HG02938 (cell line): Measurements from ENCODE around the gene VAMP4.
"Not testable (repeated sequence)": the region's sequence is repeated elsewhere in the genome, so short reads cannot be mapped to it uniquely, and the experiment has no call there.

Source experiments
- ATAC-seq: cut with Tn5 transposase; IDR thresholded peaks from one replicate; pipeline ENCODE4 v1.9.1; 2021; ENCODE audit warnings: mild to moderate bottlenecking, moderate library complexity; ENCODE audit not compliant: unreplicated experiment

The VAMP4 gene

DNA sequence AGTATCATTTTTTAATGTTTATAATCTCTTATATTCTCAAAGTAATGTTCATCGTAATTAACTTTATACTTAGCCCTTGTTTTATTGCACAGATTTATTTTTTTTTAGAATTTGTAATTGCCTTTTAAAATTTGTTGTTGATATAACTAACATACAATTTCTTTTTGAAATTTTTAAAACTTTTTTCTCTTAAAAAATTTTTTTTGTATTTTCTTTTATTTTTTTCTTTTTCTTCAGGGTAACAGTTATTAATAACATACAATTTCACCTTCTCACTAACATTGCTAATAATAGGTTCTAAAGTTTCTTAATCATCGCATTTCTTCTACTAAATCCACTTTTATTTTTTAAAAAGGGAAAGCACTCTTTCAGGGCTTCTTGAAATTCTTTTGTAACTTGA lies 11.3 kb upstream of the VAMP4 start:
- ATAC-seq, result no peak

DNA sequence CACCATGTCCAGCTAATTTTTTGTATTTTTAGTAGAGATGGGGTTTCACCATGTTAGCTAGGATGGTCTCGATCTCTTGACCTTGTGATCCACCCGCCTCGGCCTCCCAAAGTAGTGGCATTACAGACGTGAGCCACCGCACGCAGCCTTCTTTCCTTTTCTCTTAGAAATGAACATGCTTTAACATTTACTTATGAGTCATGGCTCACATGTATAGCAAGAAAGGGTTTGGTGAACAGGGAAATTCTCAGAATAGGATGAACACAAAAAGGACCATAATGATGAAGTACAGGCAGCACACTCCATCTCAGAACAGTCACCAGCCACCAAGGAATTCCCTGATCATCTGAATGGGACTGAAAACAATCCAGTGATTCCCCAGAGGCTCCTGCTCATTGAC lies 9.4 kb upstream of the VAMP4 start:
- no peak for ATAC-seq

DNA sequence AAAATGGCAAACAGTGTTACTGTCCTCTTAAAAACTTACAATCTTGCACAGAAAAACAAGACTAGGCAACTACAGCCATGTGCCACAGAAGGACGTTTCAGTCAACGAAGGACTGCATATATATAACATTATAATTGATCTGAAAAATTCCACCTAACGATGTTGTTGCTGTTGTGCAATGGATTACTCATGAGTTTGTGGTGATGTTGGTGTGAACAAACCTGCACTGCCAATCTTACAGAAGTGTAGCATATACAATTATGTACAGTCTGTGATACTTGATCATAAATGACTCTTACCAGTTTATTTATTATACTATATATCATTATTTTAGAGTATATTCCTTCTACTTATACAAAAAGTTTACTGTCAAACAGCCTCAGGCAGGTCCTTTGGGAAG lies 6.8 kb upstream of the VAMP4 start:
- no peak for ATAC-seq

DNA sequence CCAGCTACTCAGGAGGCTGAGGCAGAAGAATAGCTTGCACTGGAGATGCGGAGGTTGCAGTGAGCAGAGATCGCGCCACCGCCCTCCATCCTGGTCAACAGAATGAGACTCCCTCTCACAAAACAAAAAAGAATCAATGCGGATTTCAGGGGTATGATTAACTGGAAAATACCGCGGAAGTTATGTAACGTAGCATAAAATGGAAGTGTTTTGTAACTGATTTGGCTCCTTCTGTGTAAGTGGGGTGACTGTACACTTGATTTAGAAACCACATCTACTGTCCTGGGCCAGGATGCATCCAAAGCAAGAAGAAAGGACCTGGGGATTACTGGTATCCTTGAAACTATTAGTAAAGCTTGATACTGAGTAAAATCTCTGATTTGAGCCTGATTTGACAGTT lies 3.1 kb upstream of the VAMP4 start:
- ATAC-seq, result no peak

DNA sequence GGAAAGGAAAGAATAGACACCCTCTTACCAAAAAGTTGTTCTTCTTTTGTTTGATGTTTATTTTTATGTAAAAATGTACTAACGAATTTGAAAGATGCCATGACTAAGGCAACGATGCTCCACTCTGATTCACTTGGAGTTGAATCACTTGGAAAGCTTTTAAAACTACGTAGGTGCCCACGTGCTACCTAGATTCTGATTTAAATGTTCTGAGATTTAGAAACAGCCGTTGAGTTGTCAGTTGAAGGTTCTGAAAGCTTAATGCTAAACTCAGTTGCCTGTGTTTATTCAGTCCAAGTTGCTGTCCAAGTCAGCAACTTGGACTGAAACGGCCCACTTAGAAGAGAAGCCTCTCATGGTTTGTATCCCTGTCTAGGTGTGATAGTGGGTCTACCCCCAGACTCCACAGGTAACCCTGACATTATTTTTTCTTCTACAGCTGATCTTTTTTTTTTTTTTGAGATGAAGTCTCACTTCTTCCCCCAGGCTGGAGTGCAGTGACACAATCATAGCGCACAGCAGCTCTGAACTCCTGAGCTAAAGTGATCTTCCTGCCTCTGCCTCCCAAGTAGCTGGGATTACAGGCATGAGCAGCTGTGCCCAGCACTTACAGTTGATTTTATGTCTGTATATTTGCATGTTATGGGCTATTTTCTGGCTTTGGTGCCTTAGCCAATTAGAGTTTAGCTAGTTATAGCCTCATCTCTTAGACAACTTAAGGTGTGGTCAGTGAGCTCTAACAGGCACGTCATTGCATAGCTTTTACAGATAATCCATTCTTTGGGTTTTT lies 1.4 kb upstream of the VAMP4 start:
- ATAC-seq, result no peak

DNA sequence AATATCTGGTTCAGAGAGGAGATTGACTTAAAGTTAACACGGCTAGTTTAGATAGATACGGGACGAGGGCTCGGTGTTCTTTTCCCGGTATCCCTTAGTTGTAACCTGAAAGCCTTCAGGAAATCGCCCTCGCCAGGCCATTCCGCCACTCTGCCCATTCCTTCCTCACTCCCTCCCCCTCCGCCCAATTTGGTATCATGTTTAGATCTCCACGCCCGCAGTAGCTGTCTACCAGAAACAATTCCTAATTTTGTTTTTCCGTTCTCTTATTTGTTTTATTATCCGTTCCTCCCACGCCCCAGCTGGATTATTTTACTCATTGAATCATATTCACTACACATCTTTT lies 685 bp upstream of the VAMP4 start:
- peak; percentile 3 for ATAC-seq

DNA sequence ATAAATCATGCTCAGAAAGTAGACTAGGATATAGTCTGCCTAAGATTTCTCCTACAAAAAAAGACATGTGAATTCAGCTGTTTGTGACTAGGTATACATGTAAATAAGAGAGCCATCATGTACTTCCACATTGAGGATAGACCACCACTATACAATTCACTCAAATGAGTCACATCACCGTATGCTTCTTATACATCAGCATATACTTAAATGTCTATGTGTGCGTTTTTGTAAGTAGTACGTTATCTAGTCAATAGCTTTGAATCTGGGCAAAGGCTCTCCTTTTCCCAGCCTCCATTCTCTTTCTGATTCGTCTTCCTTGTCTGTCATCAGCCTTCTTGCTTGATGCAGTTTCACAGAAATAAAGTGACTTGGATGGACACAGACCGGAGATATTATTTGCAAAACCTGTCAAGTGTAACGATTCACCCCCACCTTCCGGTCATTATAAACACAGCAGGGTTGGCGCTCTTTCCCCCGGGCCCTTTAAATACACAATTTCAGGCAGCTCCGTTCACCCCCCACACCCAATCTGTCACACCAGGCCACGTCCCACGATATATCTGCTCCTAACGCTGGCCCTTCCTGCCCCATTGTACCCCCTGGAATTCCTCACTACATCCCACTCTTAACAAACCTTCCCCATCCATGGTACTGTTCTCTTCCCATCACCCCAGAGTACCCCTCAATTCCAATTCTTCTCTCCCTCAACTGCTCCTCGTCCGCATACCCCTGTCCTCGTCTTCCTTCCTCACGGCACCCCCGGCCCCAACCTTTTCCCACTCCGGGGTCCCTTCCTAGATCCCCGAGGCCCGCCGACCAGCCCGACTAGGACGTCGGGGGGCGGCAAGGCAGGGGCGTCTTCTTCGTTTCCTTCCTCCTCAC lies 636 bp downstream of the VAMP4 start:
- no peak for ATAC-seq

DNA sequence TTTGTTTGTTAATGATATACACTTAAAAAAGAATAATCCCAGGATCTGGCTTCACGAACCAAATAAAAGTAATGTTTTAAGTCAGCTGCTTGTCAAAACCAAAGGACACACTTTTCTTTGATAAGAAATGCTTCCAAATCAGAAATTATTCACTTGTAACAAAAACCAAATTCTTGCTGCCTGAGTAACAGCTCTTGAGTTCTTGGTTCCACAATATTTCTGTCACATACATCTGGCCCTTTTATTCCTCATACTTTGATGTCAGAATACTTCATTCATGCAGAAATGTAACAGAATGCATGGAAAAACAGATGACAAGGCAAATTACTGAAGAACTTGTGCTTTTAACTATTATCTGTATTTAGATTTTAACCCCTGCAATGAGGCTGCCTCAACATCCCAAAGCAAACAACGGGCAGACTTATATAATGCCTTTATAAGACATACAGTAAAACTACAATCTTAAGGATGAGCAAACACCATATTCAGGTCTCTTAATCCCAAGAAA lies 1.5 kb downstream of the VAMP4 start:
- no peak for ATAC-seq

DNA sequence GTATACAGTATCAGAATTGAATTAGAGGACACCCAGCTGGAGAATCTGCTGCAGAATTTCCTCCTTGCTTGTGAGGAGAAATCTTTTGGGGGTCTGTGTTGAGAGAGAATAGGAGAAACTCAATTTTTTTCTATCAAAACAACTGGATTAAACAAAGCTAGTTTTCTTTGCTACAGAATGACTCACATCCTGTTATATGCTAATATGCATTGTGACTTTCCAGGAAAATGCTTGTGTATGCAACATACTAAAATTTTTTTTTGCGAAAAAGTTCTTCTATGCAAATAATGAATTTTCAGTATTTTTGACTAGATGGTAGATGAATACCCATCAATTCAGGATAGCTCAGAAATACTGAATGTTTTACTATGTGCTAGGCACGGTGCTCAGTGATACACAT lies 2.2 kb downstream of the VAMP4 start:
- ATAC-seq, result no peak

DNA sequence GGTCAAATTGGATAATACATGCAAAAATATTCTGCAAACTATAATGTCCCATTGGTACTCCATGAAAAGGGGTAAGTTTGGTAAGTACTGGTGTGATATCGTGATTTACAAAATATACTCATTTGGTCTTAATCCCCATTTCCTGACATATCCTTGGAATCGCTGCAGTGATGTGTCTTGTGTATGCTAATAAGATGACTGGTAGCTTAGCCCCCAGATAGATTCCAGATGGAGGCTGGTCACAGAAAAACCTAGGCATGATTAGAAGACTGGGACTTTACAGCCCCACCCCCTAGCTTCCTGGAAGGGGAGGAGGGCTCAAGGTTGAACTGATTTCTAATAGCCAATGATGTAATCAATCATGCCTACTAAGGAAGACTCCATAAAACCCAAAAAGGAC lies 3.0 kb downstream of the VAMP4 start:
- ATAC-seq, result no peak

DNA sequence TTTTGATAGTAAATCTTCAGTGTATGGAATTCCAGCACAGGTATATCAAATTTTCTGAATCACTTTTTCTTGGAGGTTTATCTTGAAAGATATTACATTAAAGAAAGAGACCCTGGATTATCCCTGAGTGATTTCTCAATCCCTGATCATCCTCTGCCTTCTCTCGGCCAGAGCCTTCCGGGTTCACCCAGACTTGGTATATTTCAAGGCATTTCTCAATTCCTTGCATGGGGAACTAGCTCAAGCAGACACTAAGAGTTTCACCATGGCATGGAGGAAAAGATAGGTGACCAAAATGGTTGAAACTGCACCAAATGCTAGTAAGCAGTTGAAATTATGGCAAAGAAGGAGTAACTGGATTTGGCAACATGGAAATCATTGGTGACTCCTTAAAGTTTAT lies 5.7 kb downstream of the VAMP4 start:
- no peak for ATAC-seq

DNA sequence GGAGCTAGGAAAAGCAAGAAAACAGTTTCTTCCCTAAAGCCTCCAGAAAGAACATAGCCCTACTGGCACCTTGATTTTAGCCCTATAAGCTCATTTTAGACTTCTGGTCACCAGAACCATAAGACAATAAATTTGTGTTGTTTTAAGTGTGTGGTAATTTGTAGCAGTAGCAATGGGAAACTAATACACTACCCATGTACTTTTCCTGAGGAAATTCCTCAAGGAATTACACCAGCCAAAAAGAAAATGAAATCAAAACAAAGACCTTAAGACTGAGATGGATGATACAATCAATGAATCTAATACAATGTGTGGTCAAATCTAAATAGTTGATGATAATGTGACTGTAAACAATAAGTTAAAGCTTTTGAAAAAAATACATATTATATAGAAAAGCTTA lies 11.8 kb downstream of the VAMP4 start:
- ATAC-seq, result no peak

DNA sequence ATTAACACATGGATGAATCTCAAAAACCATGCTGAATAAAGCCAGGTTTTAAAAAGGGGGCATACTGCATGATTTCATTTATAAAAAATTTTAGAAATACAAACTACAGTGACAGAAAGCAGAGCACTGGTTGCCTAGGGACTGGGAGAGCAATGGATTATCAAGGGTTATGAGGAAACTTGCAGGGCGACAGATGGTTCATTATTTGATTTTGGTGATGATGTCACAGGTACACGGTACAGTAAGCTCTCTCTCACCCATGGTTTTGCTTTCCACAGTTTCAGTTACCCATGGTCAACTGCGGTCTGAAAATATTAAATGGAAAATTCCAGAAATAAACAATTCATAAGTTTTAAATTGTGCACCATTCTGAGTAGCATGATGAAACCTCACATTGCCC lies 14.1 kb downstream of the VAMP4 start:
- ATAC-seq, result no peak

DNA sequence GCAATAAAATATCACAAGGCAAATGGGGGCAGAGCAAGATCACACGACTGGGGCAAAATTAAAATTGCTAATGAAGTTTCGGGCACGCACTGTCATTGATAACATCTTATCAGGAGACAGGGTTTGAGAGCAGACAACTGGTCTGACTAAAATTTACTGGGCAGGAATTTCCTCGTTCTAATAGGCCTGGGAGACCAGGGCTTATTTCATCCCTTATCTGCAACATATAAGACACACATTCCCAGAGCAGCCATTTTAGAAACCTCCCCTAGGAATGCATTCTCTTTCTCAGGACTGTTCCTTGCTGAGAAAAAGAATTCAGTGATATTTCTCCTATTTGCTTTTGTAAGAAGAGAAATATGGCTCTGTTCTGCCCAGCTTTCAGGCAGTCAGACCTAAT lies 18.7 kb downstream of the VAMP4 start:
- ATAC-seq, result not testable (repeated sequence)

DNA sequence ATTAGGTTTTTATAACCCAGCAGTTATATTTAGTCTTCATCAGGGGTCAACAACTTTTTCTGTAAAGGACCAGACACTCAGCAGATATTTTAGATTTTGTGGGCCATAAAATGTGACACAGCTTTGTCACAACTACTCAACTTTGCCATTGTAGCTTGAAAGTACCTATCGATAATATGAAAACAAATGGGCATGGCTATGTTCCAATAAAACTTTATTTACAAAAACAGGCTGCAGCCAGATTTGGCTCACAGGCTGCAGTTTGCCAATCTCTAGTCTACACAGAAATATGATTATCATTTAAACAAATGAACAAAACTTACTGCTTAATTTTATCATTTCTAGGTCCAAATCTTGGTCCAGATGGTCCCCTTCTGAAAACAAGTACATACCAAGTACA lies 23.0 kb downstream of the VAMP4 start:
- ATAC-seq, result no peak

DNA sequence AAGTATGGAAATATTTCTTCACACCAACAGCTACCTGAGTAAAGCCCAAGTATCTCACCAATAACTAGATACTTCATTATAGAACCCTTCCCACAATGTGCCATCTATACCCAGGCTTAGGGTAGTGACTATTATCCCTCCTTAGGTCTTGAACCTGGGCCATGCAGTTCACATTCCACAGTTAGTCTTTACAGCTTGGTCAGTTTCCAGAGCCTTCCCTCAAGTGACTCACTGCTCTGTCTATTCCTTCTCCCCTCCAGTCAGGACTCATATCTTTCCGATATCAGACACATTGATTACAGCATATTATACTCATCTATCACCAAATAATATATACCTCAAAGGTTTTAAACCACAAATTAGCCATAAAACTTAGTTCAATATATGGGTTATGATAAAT lies 23.6 kb downstream of the VAMP4 start:
- ATAC-seq, result no peak

DNA sequence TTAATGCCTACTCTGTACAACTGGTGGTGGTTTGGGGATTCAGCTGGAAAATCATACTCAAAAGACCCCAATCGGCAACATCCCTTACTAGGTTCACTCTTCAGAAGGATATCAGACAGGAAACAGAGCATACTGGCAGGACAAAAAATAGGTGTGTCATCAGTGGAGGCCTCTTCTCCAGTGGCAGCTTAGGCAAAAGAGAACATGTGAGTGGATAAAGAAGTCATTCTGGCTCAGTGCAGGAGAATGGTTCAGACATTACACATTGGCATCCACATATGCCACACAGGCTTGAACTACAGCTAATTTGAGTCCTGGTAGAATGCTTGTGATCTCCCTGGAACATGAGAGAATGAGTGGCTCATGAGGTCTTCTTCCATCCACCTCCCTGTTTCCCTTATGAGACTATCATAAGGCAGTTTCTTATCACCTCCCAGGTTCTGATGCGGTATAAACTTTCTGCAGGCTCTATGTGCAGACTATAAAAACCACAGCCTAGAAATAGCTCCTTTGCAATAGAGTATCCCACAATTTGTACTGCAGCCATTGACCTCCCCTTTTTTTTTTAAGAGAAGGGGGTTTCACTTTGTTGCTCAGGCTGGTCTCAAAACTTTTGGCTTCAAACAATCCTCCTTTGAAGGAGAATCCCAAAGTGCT lies 24.7 kb downstream of the VAMP4 start:
- no peak for ATAC-seq

DNA sequence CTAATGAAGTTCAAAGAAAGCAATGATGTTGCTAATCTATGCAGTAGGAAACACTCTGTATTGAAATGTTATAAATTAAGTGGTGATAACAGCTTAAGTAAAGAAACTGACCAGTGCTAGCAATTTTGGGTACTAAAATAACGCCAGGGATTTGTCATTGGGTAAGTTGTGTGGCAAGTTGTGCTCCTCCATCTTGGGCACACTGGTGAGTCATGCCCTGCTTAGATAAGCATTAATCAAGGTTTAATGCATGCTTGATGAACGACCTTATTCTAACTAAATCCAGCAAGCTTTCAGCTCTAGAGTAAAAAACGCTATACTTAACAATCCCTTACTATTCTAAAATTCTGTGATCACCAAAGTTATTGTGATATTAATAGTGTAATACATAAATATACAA lies 25.2 kb downstream of the VAMP4 start:
- ATAC-seq, result no peak

DNA sequence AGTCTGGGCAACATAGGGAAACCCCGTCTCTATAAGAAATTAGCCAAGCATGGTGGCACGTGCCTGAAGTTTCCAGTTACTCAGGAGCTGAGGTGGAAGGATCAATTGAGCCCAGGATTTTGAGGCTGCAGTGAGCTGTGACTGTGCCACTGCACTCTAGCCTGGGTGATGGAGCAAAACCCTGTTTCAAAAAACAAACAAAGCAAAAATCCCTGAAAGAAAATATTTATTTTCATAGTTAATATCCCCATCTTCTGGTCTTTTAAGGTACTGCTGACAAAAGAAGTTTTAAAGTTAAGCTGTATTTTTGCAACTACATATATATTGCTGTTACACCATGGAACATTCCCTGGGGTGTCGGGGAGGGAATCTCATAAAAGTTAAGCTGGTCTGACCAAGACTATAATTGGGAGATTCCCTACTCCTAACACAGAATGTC lies 26.0 kb downstream of the VAMP4 start:
- no peak for ATAC-seq

DNA sequence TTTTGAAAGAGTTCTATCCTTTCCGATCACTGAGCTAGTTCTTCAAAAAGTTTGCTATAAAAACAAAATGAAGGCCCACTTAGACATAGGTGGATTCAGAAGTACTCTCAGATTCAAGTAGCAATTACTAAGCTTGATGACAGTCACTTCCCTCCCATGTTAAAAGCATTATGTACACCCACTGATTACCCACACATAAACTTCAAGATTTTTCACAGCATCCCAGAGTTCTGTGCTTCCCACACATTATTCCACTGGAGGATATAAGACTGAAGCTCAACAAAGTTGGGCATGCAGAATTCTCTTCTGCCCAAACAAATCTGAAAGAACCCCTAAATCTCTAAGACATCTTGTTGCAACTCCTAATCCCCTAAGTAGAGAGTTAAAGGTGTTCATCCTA lies 29.5 kb downstream of the VAMP4 start:
- ATAC-seq, result no peak

DNA sequence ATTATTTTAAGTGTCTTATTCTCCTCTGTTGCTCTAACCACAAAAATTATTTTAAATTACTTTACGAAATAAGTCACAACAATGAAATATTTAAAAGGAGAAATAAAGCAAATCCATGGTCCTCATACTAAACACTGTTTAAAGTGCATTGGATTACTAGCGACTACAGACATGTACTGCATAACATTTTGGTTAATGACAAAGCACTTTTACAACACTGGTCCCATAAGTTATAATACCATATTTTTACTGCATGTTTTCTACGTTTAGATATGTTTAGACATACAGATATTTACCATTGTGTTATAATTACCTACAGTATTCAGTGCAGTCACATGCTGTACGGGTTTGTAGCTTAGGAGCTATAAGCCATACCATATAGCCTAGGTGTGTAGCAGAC lies 30.2 kb downstream of the VAMP4 start:
- no peak for ATAC-seq

DNA sequence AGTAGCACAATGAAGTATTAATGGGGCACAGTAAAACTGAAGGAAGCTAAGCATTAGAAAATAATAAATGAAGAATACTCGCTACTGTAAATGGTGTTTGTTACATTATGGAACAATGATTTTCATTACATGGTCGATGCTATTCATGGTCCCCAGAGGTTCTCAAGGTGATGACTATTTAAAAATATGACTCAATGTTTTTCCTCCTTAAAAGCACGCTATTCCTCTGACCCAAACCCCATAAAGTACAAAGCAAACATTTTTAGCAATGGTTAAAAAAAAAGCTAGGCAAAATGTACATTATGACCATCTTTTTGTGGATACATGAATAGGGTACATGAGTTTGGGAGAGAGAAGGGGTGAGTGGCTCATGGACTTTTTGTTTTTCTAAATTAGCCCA lies 34.3 kb downstream of the VAMP4 start:
- no peak for ATAC-seq
